Activated naive CD8-positive, alpha-beta T cell treated with anti-CD3 and anti-CD28 coated beads, Interleukin-2, amount 10 ng/mL, durations not matched to agents 7 days and 5 days (primary cell): Measurements from ENCODE around the gene GAS1. TPM values are rescaled to one million over a fixed set of nuclear protein-coding genes. Genes with fewer than 3 reads are reported as not detected.

Source experiments
- ATAC-seq: fragments of 150-1000 bp; cut with Tn5 transposase; one replicate; pipeline ENCODE4 v1.10.0; 2021; ENCODE audit warnings: low read depth, moderate library complexity
- POLR2A ChIA-PET: fragments of 350-600 bp; sonication (Branson Sonifier 250); formaldehyde crosslinking; loops from one replicate; lab custom pipeline; 2021; ENCODE audit warnings: antibody characterized with exemption; lab: Charles Lee
- DNase-seq: peaks from one replicate; pipeline ENCODE4 v3.0.0; 2021
- H3K27ac Mint-ChIP-seq: one replicate; pipeline ENCODE4 v1.8.0; 2022; ENCODE audit warnings: mild to moderate bottlenecking, mixed read lengths
- H3K27me3 Mint-ChIP-seq: one replicate; pipeline ENCODE4 v1.8.0; 2022; ENCODE audit warnings: mild to moderate bottlenecking, moderate library complexity, mixed read lengths
- H3K36me3 Mint-ChIP-seq: one replicate; pipeline ENCODE4 v1.8.0; 2021; ENCODE audit warnings: mild to moderate bottlenecking, mixed read lengths
- H3K4me1 Mint-ChIP-seq: one replicate; pipeline ENCODE4 v1.8.0; 2021; ENCODE audit warnings: mixed read lengths
- H3K4me3 Mint-ChIP-seq: one replicate; pipeline ENCODE4 v1.8.0; 2022; ENCODE audit warnings: mild to moderate bottlenecking, moderate library complexity, mixed read lengths
- H3K9me3 Mint-ChIP-seq: one replicate; pipeline ENCODE4 v1.8.0; 2021; ENCODE audit warnings: mixed read lengths
- total RNA-seq, 2 experiments: library from RNA; stranded (reverse); gene quantifications; one replicate each; pipeline ENCODE4 v1.2.3, GENCODE V29; 2021

The GAS1 gene
- total RNA-seq, 2 experiments from 2014 or later: 0.61 to 0.68 TPM

DNA sequence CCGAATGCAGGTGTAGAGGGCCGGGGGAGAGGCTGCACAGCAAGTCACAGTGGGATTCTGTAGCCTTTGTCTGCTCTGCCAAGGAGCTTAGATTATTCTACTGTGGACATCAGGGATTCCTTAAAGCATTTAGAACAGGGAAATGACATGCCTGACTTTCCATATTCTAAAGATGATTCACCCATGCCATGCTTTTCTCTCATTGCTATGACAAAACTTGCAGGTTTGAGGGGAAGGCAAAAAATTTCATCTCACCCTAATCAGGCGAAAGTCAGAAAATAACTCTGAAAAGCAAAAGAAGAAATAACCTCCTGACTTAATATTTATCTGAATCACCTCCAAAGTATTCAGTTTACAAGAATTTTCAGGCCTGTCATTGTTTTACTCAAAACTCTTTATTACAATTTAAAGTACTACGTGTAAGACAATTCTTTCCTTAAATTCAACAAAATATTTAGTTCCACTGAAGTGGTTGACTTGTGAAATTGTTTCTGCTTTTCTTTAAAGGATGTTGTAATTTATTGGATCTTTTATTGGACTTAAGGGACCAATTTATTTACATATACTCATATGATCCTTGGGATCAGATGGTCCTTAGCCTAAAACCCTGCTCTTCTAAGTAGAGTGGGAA, 30.0 kb upstream of the GAS1 start:
- H3K4me3 Mint-ChIP-seq: no peak overlapping the region
- H3K27me3 Mint-ChIP-seq: peaks cover 16% of the 10 kb centered on the region
- ATAC-seq (no peak), DNase-seq (no peak)
- no peaks in the 10 kb centered on the region for H3K36me3 Mint-ChIP-seq
- POLR2A ChIA-PET: no interaction called here
- no peaks in the 10 kb centered on the region for H3K9me3 Mint-ChIP-seq
- no peaks in the 10 kb centered on the region for H3K4me1 Mint-ChIP-seq
- H3K27ac Mint-ChIP-seq: no peak overlapping the region

DNA sequence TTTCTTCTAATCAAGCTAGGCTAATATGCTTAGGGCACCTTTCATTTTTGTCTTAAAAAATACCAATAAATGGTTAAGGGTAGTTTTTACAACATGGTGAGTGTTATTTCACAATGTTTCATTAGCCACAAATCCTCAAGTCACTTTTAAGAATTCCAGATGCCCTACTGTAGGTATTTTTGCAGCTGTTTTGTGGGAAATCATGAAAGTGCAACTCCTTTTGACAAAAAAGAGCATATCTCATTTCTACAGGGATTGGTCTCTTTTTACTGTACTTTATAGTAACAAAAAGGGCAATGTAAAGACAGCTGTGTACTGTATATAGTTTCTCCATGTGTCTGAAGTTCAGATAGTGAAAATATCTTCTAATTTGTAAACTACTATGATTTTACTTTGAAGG, 28.3 kb upstream of the GAS1 start:
- DNase-seq (no peak), ATAC-seq (no peak)
- Mint-ChIP-seq H3K36me3 (no peaks in the 10 kb centered on the region), H3K9me3 (no peaks in the 10 kb centered on the region), H3K4me3 (no peak overlapping the region), H3K27me3 (peaks cover 16% of the 10 kb centered on the region), H3K4me1 (no peaks in the 10 kb centered on the region), H3K27ac (no peak overlapping the region)
- POLR2A ChIA-PET: no interaction called here

DNA sequence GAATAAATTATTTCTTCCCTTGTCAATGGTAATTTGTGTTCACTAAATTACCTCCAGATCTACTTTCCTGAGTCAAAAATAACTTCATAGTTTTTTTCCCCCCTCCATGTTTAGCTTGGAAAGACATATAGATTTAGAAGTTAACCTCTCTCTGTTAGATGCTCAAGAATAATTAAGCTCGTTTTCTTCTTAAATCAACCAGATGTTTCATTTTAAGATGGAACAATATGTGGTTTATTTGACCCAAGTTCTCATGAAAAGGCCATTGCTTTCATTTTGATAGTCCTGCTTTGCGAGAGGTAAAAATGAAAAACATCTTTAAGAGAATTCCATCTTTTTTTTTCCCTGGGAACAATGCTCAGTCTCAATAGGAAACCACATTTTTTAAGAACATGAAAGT, 27.7 kb upstream of the GAS1 start:
- no peak for ATAC-seq

DNA sequence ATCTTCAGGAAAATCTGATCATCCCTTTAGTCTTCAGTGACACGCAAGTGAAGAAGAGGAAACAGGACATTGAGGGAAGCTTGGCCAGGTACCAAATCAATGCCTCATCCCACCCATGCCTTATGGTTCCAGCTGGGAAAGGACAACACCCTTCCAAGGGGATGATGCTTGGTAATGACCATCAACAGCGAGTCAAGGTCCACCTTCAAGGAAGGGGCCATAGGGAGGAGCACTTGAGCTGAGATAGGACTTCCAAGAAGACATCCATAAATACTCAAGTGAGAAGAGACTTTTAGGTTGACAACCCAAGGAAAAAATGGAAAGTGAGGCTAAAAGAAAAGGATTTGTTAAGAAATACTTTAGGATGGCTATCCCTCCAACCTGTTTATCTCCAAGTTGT, 27.1 kb upstream of the GAS1 start:
- POLR2A ChIA-PET: no interaction called here

More for the DNA sequence above, 27.7 kb upstream of the GAS1 start:
- Mint-ChIP-seq H3K36me3 (no peaks in the 10 kb centered on the region), H3K4me3 (no peak overlapping the region), H3K4me1 (no peaks in the 10 kb centered on the region), H3K9me3 (no peaks in the 10 kb centered on the region), H3K27me3 (peaks cover 16% of the 10 kb centered on the region), H3K27ac (no peak overlapping the region)
- no peak for DNase-seq
- POLR2A ChIA-PET: no interaction called here

DNA sequence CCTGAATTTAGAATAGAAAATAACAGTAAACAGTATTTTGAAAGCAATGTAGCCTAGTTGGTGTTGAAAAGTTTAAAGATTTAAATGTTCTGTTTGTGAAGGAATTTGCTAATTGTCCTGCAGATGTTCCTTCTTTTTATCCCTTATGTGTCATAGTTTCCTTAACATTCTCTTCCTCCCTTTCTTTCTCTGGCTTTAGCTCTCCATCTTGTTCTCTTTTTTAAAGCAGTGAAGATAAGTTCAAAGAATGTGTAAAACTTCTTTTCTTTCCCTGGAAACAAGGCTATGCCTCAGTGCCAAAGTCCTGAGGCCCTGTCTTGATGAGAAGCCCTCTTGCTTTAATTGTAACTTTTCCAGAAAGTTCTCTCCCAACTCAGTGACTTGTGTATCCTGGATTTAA, 24.4 kb upstream of the GAS1 start:
- H3K9me3 Mint-ChIP-seq: no peaks in the 10 kb centered on the region
- DNase-seq (no peak), ATAC-seq (no peak)
- no peaks in the 10 kb centered on the region for H3K36me3 Mint-ChIP-seq
- POLR2A ChIA-PET: no interaction called here
- H3K4me1 Mint-ChIP-seq: no peaks in the 10 kb centered on the region
- no peak overlapping the region for H3K4me3 Mint-ChIP-seq
- no peak overlapping the region for H3K27ac Mint-ChIP-seq
- peaks cover 14% of the 10 kb centered on the region for H3K27me3 Mint-ChIP-seq

More for the DNA sequence above, 27.1 kb upstream of the GAS1 start:
- peaks cover 16% of the 10 kb centered on the region for H3K27me3 Mint-ChIP-seq
- H3K4me3 Mint-ChIP-seq: no peak overlapping the region
- no peaks in the 10 kb centered on the region for H3K9me3 Mint-ChIP-seq
- DNase-seq (no peak), ATAC-seq (no peak)
- H3K36me3 Mint-ChIP-seq: no peaks in the 10 kb centered on the region
- H3K27ac Mint-ChIP-seq: no peak overlapping the region
- H3K4me1 Mint-ChIP-seq: no peaks in the 10 kb centered on the region

DNA sequence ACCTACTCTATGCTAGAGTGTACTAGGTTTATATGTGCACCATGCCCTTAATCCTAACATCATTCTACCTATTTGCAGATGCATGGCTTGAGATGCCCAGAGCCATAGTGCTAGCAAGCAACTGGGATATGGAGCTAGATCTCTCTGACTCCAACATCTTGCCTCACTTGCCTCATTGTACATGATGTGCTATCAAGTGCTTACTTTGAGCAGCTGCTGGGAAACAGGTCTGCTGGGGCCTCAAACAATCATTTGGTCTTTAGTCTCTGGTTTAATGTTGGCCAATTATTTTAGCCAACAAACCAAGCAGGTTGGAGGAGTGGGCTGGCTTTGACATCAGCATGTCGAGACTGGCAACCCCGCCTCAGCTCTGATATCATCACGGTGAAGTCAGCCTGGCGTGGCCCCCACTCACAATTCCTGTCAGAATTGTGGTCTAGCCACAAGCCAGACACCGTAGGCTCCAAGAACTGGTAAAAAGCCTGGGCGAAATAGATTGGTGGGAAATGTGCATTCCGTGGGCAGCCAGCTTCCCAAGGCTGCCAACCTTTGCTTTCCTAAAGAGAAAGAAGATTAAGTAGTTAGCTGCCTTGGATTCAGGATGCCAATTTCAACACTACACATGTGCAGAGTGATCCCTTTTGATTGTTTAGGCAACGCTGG, 21.1 kb upstream of the GAS1 start:
- DNase-seq: no peak
- Mint-ChIP-seq H3K27me3 (peaks cover under 1% of the 10 kb centered on the region), H3K9me3 (no peaks in the 10 kb centered on the region), H3K4me1 (no peaks in the 10 kb centered on the region), H3K4me3 (no peak overlapping the region), H3K27ac (no peak overlapping the region), H3K36me3 (no peaks in the 10 kb centered on the region)
- no peak for ATAC-seq
- POLR2A ChIA-PET: no interaction called here

DNA sequence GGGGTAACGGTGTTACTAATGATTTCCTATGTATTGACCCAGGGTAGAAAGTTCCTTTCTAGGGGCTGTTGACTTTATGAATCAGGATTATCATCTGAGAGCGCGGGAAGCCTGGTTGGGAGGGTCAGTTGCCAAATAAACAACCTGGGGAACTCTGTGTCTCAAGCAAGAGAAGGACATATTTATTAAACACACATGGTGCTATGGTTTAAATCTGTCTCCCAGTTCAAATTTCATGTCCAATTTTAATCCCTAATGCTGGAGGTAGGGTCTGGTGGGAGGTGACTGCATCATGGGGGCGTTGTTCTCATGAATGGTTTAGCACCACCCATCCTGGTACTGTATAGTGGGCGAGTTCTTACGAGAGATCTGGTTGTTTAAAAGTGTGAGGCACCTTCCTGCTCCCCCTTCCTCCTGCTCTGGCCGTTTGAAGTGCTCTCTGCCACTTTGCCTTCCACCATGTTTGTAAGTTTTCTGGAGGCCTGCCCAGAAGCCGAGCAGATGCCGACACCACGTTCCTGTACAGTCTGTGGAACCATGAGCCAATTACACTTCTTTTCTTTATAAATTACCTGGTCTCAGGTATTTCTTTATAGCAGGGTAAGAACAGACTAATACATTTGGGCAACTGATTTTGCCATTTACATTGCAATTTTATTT, 19.7 kb upstream of the GAS1 start:
- Mint-ChIP-seq H3K9me3 (no peaks in the 10 kb centered on the region), H3K27me3 (no peaks in the 10 kb centered on the region), H3K27ac (no peak overlapping the region), H3K4me1 (no peaks in the 10 kb centered on the region), H3K4me3 (no peak overlapping the region), H3K36me3 (no peaks in the 10 kb centered on the region)
- POLR2A ChIA-PET: no interaction called here
- DNase-seq (no peak), ATAC-seq (no peak)

DNA sequence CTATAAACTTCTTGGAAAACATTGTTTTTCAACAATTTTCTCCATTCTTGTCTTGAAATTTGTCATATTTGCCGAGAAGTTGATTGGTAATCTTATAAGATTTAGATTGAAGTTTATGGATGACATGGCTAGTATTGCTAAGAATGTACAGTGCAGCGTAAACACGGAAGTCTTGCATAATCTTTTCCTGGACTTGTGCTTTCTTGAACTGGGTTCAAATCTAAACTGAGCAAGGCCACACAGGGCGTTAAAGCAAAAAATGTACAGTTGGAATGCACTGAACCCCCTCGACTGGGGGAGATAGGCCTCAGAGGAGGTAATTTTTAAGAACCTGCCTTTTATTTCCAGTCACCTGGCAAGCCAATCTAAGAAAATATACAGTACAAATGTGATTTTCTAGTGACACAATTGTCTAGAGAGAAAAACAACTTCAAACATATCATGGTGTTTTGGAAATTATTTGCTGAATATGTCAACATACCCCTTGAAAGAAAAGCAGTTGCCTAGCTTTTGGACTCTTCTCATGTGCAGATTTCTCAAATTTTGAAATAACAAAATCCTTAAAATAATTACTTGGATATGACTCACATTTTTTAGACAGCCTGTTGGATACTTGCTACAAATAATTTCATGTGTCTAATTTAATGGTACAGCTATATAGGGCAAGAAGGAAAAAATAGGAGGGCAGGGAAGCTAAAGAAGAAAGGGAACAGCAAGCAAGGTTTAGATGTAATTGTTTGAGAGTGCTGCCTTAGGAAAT, 18.5 kb upstream of the GAS1 start:
- no peaks in the 10 kb centered on the region for H3K36me3 Mint-ChIP-seq
- H3K4me1 Mint-ChIP-seq: no peaks in the 10 kb centered on the region
- H3K27me3 Mint-ChIP-seq: peaks cover 9% of the 10 kb centered on the region

DNA sequence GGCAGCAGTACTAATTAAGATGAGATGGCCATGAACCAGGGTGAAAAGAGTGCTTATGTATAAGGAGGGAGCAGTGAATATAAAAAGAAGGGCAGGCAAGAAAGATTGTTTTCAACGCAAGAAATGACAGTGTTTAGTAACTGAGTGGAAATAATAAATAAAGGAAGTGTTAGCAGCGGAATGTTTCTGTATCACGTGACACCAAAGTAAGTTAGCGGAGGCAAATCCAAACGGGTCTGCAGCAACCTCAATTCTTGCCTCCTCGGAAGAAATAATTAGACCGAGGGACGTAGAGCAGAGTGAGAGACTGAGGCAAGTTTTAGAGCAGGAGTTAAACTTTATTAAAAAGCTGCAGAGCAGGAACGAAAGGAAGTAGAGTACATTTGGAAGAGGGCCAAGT, 15.4 kb upstream of the GAS1 start:
- DNase-seq (no peak), ATAC-seq (no peak)
- POLR2A ChIA-PET: no interaction called here
- H3K9me3 Mint-ChIP-seq: no peaks in the 10 kb centered on the region
- H3K36me3 Mint-ChIP-seq: no peaks in the 10 kb centered on the region
- no peak overlapping the region for H3K27ac Mint-ChIP-seq
- H3K4me1 Mint-ChIP-seq: no peaks in the 10 kb centered on the region
- H3K4me3 Mint-ChIP-seq: no peak overlapping the region
- H3K27me3 Mint-ChIP-seq: peaks cover 13% of the 10 kb centered on the region

More for the DNA sequence above, 18.5 kb upstream of the GAS1 start:
- H3K9me3 Mint-ChIP-seq: no peaks in the 10 kb centered on the region
- H3K4me3 Mint-ChIP-seq: no peak overlapping the region
- POLR2A ChIA-PET: no interaction called here
- H3K27ac Mint-ChIP-seq: no peak overlapping the region
- no peak for DNase-seq
- ATAC-seq: no peak

DNA sequence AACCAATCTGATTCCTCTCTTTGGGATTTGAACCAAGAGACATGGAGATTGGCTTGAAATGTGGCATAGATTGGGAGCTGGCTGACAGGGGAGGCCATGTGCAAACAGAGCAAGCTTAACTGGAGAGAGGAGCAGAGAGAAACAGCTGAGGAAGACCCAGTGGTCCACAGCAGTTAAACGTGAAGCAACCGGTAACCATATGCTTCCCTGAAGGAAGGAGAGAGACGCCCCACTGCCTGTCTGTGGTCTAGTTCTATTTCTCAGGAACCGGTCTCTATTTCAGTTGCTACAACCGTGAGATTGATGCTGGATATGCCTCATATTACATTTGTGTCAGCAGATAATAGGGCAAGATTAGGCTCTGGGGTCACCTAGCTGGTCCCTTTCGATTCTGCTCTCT, 13.6 kb upstream of the GAS1 start:
- Mint-ChIP-seq H3K9me3 (no peaks in the 10 kb centered on the region), H3K27me3 (peaks cover 13% of the 10 kb centered on the region), H3K27ac (no peak overlapping the region), H3K4me1 (no peaks in the 10 kb centered on the region), H3K36me3 (no peaks in the 10 kb centered on the region), H3K4me3 (no peak overlapping the region)
- POLR2A ChIA-PET: no interaction called here
- ATAC-seq (no peak), DNase-seq (no peak)

DNA sequence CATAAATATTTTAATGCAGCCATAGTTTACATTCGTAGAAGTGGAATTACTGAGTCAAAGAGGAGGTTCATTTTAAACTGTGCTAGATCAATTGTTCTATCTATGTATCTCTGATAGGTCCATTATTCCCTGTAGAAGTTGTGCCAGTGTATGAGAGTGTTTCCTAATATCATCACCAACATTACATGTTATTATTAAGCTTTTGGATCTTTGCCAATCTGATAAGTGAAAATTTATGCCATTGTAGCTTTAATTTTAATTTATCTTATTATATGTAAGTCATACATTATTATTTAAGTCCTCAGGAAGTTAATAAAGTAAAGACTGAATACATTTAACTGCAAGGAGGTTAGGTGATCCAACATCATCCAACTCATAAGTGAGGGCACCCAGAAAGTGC, 10.9 kb upstream of the GAS1 start:
- Mint-ChIP-seq H3K4me1 (no peaks in the 10 kb centered on the region), H3K4me3 (no peak overlapping the region), H3K27ac (no peak overlapping the region), H3K9me3 (no peaks in the 10 kb centered on the region), H3K36me3 (no peaks in the 10 kb centered on the region), H3K27me3 (peaks cover 15% of the 10 kb centered on the region)
- POLR2A ChIA-PET: no interaction called here
- no peak for DNase-seq
- no peak for ATAC-seq

DNA sequence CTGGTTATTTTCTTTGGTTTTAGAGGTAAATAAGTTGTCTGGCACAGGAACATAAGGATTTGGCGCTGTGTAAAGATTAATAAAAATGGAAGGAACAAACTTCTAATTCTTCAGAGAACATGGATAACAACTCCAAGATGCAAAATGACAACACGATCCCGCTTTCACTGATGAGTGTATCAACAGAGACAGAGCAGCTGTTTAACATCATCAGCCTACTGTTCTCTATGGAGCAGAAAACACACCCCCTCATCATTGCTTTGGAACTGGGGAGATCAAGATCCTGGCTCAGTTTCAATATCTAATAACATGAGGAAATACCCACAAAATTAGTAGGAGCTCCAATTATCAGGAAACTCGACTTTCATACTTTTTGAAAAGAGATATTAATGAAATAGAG, 8.3 kb upstream of the GAS1 start:
- Mint-ChIP-seq H3K27me3 (peaks cover 9% of the 10 kb centered on the region), H3K4me3 (no peak overlapping the region), H3K9me3 (peaks cover 4% of the 10 kb centered on the region), H3K27ac (no peak overlapping the region), H3K36me3 (no peaks in the 10 kb centered on the region), H3K4me1 (no peaks in the 10 kb centered on the region)
- DNase-seq (no peak), ATAC-seq (no peak)
- POLR2A ChIA-PET: no interaction called here

DNA sequence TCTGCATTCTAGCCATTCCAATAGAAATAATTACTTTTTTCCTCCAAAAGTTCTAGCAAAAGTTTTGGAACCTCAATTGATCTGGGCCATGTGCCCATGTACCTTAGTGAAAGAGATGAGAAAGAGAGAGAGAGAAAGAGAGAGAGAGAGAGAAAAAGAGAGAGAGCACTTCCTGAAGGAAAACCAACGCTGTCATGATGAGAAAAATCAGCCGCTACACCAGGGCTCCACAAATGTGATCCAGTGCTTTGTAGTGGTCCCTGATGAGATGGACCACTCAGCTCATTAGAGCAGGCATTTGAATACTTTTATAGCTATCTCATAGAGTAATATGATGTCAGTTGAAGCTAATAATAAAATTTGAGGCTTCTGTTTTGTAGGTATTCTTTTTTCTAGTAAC, 7.7 kb upstream of the GAS1 start:
- Mint-ChIP-seq H3K9me3 (peaks cover 4% of the 10 kb centered on the region), H3K27me3 (peaks cover 9% of the 10 kb centered on the region), H3K4me1 (no peaks in the 10 kb centered on the region), H3K4me3 (no peak overlapping the region), H3K27ac (no peak overlapping the region), H3K36me3 (no peaks in the 10 kb centered on the region)
- POLR2A ChIA-PET: no interaction called here
- ATAC-seq: no peak
- no peak for DNase-seq
